Daoy (cell line): ENCODE data around the gene RAET1G. TPM values are rescaled to one million over a fixed set of nuclear protein-coding genes. Genes with fewer than 3 reads are reported as not detected.
A peak's percentile ranks its signal among the peaks of the same experiment; 100 is the strongest.
"Not testable (repeated sequence)": the region's sequence is repeated elsewhere in the genome, so short reads cannot be mapped to it uniquely, and the experiment has no call there.

ENCODE experiments used
- DNase-seq: peaks from one replicate; pipeline ENCODE4 v3.0.0-alpha.2; 2015; ENCODE audit warnings: low read depth
- total RNA-seq: library from RNA; depleted of rRNA; stranded (reverse); fragments of >200 nt; shearing (Covaris generic); gene quantifications from 2 replicates; pipeline ENCODE4 v1.2.3, GENCODE V29; 2014

RAET1G gene
- total RNA-seq, 1 experiment from 2014 or later, result 0.86 TPM

DNA sequence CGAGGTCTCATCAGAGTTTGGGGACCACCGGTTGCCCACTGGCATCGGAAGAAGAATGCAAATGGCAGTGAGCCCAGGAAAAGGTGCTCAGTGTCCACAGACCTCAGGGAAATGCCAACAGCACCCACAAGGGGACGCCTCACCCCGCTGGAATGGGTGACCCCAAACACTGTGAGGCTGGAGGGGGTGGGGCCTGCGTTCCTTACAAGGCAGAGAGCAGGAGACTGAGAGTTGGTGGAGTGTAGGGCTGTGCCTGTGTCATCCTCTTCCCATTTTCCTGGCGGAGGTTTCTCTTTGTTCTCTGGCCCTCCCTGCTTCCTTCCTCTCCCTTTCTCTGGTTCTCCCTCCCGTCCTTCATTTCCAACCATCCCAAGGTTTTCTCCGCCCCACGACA is 31.0 kb upstream of the RAET1G start:
- DNase-seq, result not testable (repeated sequence)

DNA sequence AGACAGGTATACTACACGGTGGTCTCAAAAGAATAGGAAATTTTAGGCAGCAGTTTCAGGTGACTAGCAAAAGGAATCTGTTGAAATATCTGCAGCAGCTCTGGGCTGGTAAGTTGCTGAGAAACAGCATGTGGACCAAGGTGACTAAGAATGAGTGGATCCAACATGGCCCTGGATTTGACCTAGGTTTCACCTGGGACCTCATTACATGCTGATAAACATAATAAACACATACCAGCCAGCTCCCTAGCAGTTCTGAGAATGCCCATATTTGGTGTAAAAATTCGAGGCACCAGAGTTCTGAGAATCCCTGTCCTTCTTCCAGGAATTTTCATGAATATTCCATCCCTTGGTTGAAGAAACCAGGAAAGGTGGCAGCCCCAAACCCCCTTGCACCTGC is 30.5 kb upstream of the RAET1G start:
- peak; percentile 57 for DNase-seq

DNA sequence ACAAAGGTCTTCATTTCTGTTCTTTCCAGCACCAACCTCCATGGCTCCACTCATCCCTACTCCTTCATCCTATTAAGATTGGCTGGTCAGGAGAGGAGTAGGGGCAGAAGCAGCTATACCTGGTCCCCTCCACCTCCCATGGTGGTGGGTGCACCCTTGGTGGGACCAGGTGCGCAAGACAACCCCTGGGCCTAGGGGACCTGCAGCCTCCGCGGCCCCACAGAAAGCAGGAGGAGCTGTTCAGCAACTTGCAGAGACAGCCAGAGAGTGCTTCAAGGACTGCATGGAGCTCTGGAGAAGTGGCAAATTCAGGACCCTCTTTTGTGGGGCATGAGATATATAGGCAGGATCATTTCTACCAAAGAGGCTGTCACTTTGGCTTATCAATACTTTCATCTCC is 28.7 kb upstream of the RAET1G start:
- DNase-seq, result no peak

GRCh38 chr6:149951096-149951495 is 28.2 kb upstream of the RAET1G start:
- no peak for DNase-seq

DNA sequence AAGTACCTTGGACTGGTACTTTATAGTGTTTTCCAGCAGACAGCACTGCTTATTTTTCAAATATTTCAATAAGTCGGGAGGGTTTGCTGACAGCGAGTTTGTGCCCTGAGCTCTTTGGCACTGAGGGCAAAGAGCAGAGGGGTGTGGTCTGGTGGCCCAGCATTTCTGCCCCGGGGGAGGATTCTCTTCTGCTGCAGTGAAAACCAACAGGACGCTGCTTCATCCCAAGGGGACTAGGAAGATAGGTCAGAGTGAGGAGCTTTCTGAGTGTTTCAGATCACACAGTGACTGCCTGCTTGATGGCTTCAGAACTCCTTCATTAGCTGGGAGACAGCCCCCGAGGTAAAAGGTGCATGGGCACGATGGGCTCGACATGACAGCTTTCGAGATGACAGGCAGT is 27.5 kb upstream of the RAET1G start:
- DNase-seq, result no peak

DNA sequence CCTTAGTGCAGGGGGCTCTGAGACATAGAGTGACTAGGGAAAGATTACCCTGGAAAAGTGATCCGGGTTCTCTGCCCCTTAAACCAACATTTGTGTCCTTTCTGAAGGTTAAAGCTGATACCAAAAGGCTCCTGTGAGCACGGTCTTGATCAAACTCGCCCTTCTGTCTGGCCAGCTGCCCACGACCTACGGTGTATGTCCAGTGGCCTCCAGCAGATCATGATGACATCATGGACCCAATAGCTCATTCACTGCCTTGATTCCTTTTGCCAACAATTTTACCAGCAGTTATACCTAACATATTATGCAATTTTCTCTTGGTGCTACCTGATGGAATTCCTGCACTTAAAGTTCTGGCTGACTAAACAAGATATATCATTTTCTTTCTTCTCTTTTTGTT is 25.7 kb upstream of the RAET1G start:
- DNase-seq, result no peak

GRCh38 chr6:149948011-149948410 is 25.1 kb upstream of the RAET1G start:
- DNase-seq, result no peak

- DNase-seq, result not testable (repeated sequence)
Measured at GRCh38 chr6:149947533-149947932, 24.6 kb upstream of the RAET1G start.

DNA sequence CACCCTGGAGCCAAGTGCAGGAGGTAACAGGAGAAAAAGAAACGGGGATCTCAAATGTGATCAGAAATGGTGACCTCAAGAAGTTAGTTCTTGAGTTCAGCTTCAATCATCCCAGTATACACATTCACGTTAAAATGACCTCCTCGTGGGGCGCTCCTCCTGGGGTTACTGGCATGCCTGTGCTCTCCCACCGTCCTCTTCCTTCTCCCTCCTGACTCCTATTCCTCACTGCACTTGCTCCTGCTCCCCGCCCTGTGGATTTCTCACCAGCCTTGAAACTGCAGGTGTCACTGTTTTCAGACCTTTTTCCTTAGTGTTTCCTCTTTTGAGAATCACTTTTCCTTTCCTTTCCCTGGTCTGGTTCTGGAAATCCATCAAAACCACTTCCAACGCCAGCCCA is 23.7 kb upstream of the RAET1G start:
- not testable (repeated sequence) for DNase-seq

DNA sequence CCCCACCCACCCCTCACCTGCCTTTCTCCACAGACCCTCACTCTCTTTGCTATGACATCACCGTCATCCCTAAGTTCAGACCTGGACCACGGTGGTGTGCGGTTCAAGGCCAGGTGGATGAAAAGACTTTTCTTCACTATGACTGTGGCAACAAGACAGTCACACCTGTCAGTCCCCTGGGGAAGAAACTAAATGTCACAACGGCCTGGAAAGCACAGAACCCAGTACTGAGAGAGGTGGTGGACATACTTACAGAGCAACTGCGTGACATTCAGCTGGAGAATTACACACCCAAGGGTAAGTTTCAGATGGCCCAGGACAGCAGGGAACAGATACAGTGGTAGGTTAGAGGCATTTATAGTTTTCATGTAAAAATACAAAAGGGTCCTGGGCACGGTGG is 22.4 kb upstream of the RAET1G start:
- not testable (repeated sequence) for DNase-seq

- not testable (repeated sequence) for DNase-seq
Measured at GRCh38 chr6:149943321-149943720, 20.4 kb upstream of the RAET1G start.

GRCh38 chr6:149942461-149942829 is 19.5 kb upstream of the RAET1G start:
- DNase-seq, result no peak

- peak; percentile 99 for DNase-seq
Measured at GRCh38 chr6:149941583-149942460, 18.9 kb upstream of the RAET1G start, which contains the start of gene ULBP2. Gene ULBP2, plus strand, starts transcription at chr6:149942014. Its CDS starts 59 bp downstream, at chr6:149942073.

DNA sequence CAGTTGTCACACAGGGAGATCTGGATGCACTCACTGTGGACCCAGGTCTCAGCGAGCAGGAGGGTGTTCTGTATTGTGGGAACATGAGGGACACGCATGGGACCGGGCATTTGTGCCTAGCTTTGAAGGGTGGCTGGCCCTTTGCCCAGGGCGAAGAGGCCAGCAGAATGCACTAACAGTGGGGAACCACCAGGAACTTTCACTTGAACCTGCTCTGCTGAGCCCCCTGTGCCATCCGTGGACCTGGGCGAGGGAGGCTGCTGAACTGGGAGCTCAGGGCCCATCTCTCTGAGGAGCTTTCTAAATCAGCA is 17.7 kb upstream of the RAET1G start:
- DNase-seq, result no peak

DNA sequence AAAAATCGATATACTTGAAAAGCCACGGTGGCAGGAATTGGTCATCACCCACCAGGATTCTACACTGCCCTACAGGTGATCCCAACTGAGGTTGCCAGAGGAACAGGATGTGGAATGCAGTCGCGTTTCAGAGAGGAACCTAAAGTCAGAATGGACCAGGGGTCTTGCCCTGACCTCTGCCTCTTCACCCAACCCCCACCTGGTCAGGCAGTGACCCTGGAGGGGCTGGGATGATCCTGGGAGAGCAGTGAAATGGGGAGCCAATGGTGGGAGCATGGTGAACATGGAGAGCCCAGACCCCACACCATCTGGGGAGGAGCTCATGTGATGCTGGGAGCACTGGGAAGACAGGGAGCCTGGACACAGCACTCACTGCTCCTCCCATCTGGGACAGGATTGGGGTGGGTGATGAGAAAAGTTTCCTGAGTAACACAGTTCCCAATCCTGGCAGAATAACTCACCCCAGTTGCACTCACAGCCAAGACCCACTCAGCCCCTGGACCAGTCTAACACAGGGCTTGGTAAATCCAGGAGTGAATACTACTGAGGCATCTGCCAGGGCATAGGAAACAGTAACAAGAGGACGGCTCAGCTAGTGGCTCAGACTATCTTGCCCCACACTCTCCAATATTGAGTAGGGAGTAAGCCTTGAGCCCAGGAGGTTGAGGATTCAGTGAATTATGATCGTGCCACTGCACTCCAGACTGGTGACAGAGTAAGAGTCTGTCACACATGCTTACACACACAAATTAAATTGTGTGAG is 17.2 kb upstream of the RAET1G start:
- no peak for DNase-seq

GRCh38 chr6:149939356-149939648 is 16.4 kb upstream of the RAET1G start:
- DNase-seq, result no peak

GRCh38 chr6:149938571-149939355 is 15.8 kb upstream of the RAET1G start:
- peak; percentile 68 for DNase-seq

DNA sequence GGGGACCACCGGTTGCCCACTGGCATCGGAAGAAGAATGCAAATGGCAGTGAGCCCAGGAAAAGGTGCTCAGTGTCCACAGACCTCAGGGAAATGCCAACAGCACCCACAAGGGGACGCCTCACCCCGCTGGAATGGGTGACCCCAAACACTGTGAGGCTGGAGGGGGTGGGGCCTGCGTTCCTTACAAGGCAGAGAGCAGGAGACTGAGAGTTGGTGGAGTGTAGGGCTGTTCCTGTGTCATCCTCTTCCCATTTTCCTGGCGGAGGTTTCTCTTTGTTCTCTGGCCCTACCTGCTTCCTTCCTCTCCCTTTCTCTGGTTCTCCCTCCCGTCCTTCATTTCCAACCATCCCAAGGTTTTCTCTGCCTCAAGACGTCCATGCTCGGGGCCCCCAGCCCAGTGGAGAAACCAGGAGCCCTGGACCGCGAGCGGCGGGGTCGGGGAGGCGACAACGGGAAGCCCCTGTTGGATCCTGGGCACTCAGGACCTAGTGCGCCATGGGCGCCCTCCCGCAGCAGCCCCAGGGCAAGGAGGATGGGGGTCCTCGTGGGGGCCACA is 15.2 kb upstream of the RAET1G start:
- not testable (repeated sequence) for DNase-seq

- DNase-seq, result no peak
Measured at GRCh38 chr6:149936743-149937142, 13.8 kb upstream of the RAET1G start.

GRCh38 chr6:149935668-149936067 is 12.7 kb upstream of the RAET1G start:
- no peak for DNase-seq

DNA sequence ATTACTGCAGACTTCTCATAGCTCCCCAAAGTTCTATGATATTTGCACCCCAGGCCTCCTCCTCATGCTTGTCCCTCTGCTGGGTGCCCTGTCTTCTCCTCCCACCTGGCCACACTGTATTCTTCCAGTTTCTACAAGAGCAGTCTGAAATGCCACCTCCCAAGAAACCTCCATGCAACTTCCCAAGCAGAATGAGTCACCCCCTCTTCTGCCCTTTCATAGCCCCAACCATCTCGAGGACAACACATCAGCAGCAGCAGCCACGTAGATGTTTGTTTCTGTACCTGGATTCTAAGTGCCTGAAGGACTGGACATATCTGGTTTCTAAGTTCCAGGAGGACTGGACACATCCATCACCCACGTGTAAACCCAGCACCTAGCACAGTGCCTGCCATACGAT is 12.3 kb upstream of the RAET1G start:
- DNase-seq, result no peak
